ENCODE results near the gene PEAR1.

- TF ChIP-seq CTCF (conservative IDR thresholded peaks at IDR 0.05) (no peak), EZH2 (IDR thresholded peaks at IDR 0.05; ENCODE audit: low read depth) (no peak)
Observed at GRCh38 chr1:156851779-156852417, 41.6 kb upstream of the PEAR1 start.
